GM18517 (cell line): Measurements from ENCODE around the gene GAL3ST3.
A peak's percentile ranks its signal among the peaks of the same experiment; 100 is the strongest.
"Not testable (repeated sequence)": the region's sequence is repeated elsewhere in the genome, so short reads cannot be mapped to it uniquely, and the experiment has no call there.

Experiments used
- ATAC-seq: cut with Tn5 transposase; IDR thresholded peaks from one replicate; pipeline ENCODE4 v1.9.1; 2021; ENCODE audit warnings: mild to moderate bottlenecking, moderate library complexity; ENCODE audit not compliant: unreplicated experiment

GAL3ST3 gene

GRCh38 chr11:66014804-66015453 lies 34.0 kb downstream of the GAL3ST3 start:
- ATAC-seq = no peak

DNA sequence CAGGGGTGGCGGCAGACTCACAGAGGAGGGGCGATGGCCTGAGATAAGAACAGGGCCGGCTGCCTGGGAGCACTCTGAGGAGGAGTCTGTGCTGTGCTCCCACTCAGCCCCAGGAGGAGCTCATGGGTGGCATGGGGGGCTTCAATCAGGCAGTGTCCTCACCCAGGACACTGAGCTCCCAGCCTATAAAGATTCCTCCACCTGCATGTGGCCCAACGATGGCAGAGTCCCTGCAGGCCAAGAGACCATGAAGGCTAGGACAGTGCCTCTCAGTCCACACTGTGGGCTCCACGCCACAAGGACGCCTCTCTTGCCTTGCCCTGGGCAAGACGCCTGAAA lies 35.2 kb downstream of the GAL3ST3 start:
- no peak for ATAC-seq

GRCh38 chr11:66012946-66013761 lies 35.8 kb downstream of the GAL3ST3 start:
- no peak for ATAC-seq

DNA sequence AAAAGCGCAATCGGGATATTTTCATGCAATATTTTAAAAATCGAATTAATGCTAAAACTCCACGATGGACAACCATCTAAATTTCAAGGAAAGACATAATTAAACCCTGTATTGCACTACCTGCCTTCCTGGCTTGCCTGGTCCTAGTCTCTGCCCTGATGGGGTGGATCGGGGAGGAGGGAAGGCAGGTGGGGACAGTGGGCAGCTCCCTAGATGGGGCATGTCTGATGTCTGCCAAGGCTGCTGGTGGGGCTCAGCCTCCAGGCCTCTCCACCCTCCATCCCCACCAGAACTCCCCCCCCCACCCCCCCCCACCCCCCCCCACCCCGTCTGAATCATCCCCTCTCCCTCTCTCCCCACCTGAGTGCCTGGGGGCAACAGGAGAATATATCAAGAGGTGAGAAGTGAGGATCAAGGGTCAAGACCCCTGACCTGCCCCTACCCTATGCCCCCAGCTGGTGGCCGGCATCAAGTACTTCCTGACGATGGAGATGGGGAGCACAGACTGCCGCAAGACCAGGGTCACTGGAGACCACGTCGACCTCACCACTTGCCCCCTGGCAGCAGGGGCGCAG lies 36.5 kb downstream of the GAL3ST3 start:
- ATAC-seq = no peak

DNA sequence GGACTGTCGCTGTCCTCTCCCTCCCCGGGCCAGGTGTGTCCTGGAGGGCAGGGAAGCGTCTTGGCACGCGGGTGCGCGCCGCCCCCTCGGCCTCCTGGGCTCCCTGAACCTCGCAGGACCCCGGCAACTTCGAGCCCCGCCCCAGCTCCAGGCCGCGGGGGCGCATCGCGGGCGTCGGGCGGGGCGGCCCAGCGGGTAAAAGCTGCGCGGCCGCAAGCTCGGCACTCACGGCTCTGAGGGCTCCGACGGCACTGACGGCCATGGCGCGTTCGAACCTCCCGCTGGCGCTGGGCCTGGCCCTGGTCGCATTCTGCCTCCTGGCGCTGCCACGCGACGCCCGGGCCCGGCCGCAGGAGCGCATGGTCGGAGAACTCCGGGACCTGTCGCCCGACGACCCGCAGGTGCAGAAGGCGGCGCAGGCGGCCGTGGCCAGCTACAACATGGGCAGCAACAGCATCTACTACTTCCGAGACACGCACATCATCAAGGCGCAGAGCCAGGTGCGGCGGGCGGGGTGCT lies 37.1 kb downstream of the GAL3ST3 start, which contains the start of gene CST6:
Gene CST6, plus strand, starts transcription at position 224 of the 519 bp plus-strand sequence. Its CDS starts 37 bp downstream, at position 261.
- no peak for ATAC-seq

DNA sequence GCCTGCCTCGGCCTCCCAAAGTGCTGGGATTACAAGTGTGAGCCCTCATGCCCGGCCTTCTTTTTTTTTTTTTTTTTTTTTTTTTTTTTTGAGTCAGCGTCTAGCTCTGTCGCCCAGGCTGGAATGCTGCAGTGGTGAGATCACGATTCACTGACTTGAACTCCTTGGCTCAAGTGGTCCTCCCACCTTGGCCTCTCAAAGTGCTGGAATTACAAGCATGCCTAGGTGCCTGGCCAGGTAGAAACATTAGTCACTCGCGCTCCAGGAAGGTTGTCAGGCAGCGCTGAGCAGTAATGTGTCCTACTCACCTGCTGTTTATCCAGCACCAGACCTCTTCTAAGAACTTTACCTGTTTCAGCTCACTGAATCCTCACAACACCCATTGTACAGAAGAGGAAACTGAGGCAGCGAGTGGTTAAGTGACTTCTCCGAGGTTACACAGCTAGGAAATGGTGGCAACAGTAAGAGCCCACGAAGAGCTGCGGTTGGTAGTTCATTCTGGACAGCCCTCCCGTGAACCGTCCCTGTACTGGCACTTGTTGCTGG lies 37.6 kb downstream of the GAL3ST3 start:
- ATAC-seq = no peak

DNA sequence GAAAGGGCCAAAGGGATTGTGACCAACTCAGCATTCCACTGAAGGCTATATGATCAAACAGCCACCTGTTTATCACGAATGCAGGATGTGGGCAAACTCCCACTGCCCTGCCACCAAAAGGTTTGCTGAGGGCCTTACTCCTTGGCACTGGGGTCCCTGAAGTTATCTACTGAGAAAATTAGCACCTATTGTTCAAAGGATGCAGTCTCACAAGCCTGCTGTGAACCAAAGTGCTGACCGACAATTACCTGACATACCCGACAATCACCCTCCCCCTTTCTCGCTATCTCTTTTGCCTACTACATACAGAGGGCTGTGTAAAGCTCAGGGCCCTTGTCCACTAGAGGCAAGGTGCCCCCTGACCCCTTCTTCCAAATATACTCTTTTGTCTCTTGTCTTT lies 38.9 kb downstream of the GAL3ST3 start:
- ATAC-seq = not testable (repeated sequence)

DNA sequence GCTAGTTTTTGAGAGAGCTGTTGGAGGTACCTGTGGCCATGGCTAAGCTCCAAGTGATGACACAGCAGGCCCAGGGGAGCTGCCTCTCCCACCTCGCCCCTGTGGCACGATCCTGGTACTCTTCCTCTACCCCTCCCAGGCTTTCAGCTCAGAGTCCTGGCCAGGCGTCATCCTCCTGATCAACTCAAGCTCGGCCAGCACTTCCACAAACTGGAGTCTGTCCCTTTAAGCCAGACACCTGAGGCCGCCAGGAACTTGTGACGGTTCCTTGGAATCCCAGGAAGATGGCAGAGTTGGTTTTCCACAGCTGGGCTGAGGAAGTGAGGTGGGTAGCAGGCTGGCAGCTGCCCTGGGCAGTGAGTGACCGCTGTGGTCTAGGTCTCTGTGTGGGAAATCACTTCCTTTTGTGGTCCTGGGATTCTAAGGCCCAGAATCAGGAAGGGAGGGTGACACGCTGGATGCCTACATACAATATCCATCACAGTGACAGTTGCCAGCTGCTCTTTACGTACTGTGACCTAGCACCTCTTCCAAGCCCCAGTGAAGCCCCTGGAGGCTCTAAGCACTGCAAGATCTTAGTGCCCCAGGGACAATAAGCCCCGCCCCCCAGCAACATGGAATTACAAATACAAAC lies 40.4 kb downstream of the GAL3ST3 start:
- ATAC-seq = no peak

DNA sequence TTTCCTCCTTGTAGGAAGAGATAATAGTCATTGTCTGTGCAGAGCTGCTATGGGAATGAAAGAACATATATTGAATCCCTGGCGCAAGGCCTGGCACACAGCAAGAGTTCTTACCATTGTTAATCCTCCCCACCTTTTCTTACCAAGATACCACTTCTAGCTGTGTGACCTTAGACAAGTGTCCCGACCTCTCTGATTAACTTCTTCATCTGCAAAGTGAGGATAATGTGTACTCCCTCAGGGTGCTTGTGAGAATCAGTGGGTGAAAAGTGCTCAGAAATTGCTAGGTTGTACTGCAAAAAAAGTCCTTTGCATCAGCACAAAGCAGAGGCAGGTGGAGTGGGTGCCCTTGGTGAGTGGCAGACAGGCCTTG lies 40.9 kb downstream of the GAL3ST3 start:
- ATAC-seq = no peak

- ATAC-seq = no peak
Measured at GRCh38 chr11:66007201-66007634, 41.7 kb downstream of the GAL3ST3 start.

GRCh38 chr11:66006891-66007176 lies 42.1 kb downstream of the GAL3ST3 start:
- no peak for ATAC-seq

DNA sequence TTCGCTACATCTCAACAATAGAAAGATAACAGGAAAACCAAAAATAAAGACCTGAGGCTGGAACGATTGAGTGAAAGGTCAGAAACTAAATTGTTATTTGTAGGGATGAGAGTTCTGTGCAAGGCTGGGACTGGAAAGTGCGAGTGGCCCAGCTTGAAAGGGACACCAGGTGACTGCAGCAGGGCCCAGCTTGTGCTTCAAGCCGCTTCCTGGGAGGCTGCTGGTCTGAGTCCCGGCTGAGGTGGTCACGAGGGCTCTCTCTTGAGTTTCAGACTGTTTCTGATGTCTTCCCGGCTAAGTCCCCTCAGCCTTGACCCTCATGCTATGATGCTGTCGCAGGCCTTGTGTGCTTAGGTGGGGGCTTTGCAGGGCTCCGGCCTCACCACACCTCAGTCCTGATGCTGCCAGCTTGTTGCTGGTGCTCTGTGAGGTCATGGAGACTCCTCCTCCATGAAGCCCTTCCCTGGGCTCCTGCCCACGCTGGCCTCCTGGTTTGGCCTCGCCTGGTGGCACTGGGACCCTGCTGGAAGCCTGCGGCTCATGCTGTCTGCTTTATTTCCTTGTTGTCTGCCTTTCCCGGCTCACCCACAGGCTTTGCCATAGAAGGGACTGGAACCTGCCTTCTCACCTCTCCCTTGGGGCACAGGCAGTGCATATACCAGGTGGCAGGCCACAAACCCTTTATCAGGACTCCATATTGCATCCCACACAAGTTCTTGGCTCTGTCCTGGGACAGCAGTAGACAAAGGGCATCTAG lies 42.6 kb downstream of the GAL3ST3 start:
- ATAC-seq = no peak

GRCh38 chr11:66004186-66004585 lies 44.8 kb downstream of the GAL3ST3 start:
- ATAC-seq = no peak

DNA sequence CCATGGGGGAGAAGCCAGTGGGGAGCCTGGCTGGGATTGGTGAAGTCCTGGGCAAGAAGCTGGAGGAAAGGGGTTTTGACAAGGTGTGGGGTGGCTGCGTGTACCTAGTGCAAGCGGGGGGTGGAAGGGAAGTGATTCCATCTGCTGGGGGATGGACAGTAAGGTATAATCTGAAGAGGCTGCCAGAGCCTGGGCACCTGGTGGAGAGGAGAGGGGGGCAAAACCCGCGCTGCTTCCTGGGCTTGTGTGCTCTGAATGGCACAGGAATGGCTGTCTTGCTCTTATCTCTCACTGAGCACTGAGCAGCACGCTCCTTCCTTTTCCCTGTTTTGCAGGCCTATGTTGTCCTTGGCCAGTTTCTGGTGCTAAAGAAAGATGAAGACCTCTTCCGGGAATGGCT lies 45.7 kb downstream of the GAL3ST3 start:
- ATAC-seq = no peak

GRCh38 chr11:66002648-66003225 lies 46.2 kb downstream of the GAL3ST3 start:
- ATAC-seq = peak; percentile 21

- peak; percentile 75 for ATAC-seq
Measured at GRCh38 chr11:66001942-66002647, 46.9 kb downstream of the GAL3ST3 start, which contains the start of the genes BANF1 and EIF1AD. BANF1 (plus strand) TSS chr11:66002503; CDS start chr11:66003251, 748 bp downstream. EIF1AD (minus strand) TSS chr11:66002157; CDS start chr11:66000389, 1,768 bp downstream.

DNA sequence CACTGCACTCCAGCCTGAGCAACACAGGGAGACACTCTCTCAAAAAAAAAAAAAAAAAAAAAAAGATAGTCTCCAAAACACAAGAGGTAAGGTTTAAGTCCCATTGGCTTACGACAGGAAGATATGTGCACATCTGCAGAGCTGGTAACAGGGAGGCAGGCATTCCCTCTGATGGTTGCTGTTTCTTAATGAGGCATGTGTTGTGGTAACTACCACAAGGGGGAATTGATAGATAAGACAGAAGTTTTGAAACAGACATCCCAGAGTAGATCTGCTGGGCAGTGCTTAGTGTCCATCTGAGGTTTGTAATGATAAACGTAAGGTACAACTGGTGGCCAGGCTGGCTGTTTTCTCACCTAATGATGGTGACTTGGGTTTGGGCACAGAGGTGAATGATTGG lies 51.7 kb downstream of the GAL3ST3 start:
- ATAC-seq = no peak

GRCh38 chr11:65992056-65992455 lies 56.9 kb downstream of the GAL3ST3 start:
- no peak for ATAC-seq
